ENCODE data around the gene CAPN10.

CAPN10 gene

GRCh38 chr2:240563951-240564560 lies 22.5 kb upstream of the CAPN10 start:
- no peak for DNase-seq (ENCODE audit: low spot score)

- DNase-seq (ENCODE audit: low spot score) = no peak
These were observed 21.8 kb upstream of the CAPN10 start for GRCh38 chr2:240564561-240565332.

GRCh38 chr2:240565333-240566202 lies 21.0 kb upstream of the CAPN10 start:
- no peak for DNase-seq (ENCODE audit: low spot score)

GRCh38 chr2:240566203-240567136 lies 20.1 kb upstream of the CAPN10 start:
- DNase-seq (ENCODE audit: low spot score) = peak; percentile 76

GRCh38 chr2:240567137-240567871 lies 19.2 kb upstream of the CAPN10 start:
- DNase-seq (ENCODE audit: low spot score) = no peak

- DNase-seq (ENCODE audit: low spot score) = peak; percentile 64
These were observed 18.5 kb upstream of the CAPN10 start, which contains the start of gene RNPEPL1 for GRCh38 chr2:240567872-240568677. Gene RNPEPL1, plus strand, starts transcription at chr2:240568484. Its CDS starts 103 bp downstream, at chr2:240568587.

- no peak for DNase-seq (ENCODE audit: low spot score)
These were observed 17.6 kb upstream of the CAPN10 start for GRCh38 chr2:240568678-240569522.

- DNase-seq (ENCODE audit: low spot score) = no peak
These were observed 17.0 kb upstream of the CAPN10 start for GRCh38 chr2:240569523-240569997.

GRCh38 chr2:240569998-240570530 lies 16.5 kb upstream of the CAPN10 start:
- no peak for DNase-seq (ENCODE audit: low spot score)

- DNase-seq (ENCODE audit: low spot score) = no peak
These were observed 15.8 kb upstream of the CAPN10 start for GRCh38 chr2:240570531-240571313.

GRCh38 chr2:240571314-240571973 lies 15.1 kb upstream of the CAPN10 start:
- no peak for DNase-seq (ENCODE audit: low spot score)

- DNase-seq (ENCODE audit: low spot score) = no peak
These were observed 14.1 kb upstream of the CAPN10 start for GRCh38 chr2:240572141-240573031.

- no peak for DNase-seq (ENCODE audit: low spot score)
These were observed 13.4 kb upstream of the CAPN10 start for GRCh38 chr2:240573071-240573515.

- no peak for DNase-seq (ENCODE audit: low spot score)
These were observed 12.8 kb upstream of the CAPN10 start for GRCh38 chr2:240573516-240574385.

Data from HuH-7.5 (cell line).